ENCODE measurements around the gene LTF. TPM values are rescaled to one million over a fixed set of nuclear protein-coding genes. Genes with fewer than 3 reads are reported as not detected.

Gene LTF
- total and polyA plus RNA-seq, 9 of the 15 experiments (the other 6 are each of a cell fraction or from before 2014, with no cell fraction given): 0.07 TPM; not detected in 8

DNA sequence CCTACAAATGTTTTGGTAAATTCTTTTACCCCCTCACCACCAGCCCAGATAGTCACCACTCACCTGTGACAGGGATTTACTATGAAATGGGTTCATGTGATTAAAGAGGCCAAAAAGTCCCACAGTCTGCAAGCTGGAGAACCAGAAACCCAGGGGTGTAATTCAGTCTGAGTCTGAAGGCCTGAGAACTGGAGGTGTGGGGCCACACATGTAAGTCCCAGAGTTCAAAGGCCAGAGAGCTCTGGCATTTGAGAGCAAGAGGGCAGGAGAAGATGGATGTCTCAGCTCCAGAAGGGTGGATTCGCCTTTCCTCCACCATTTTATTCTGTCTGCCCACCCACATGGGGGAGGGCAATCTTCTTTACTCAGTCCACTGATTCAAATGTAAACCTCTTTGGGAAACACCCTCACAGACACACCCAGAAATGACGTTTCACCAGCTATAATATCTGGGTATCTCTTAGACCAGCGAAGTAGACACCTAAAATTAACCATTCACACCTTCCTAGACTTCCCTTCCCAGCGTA lies 45.0 kb upstream of the LTF start (continued):
- TF ChIP-seq, protein P1, sequence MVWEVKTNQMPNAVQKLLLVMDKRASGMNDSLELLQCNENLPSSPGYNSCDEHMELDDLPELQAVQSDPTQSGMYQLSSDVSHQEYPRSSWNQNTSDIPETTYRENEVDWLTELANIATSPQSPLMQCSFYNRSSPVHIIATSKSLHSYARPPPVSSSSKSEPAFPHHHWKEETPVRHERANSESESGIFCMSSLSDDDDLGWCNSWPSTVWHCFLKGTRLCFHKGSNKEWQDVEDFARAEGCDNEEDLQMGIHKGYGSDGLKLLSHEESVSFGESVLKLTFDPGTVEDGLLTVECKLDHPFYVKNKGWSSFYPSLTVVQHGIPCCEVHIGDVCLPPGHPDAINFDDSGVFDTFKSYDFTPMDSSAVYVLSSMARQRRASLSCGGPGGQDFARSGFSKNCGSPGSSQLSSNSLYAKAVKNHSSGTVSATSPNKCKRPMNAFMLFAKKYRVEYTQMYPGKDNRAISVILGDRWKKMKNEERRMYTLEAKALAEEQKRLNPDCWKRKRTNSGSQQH (CRISPR knock-in tag; IDR thresholded peaks at IDR 0.05): no peak
- no peak for TF ChIP-seq SMAD1 (IDR thresholded peaks at IDR 0.05; ENCODE audit: low read depth, low read length, partially characterized antibody)
- peak in 1 of 3 experiments; percentile 63 for TF ChIP-seq YY1 (IDR thresholded peaks at IDR 0.05; ENCODE audit: borderline replicate concordance in 1 of 3, control insufficient read depth in 1 of 3, extremely low read depth in 1 of 3, insufficient read depth in 3 of 3, insufficient read length in 1 of 3, insufficient replicate concordance in 2 of 3, low read depth in 1 of 3, low read length in 2 of 3)
- TF ChIP-seq ESRRA (IDR thresholded peaks at IDR 0.05; ENCODE audit: borderline replicate concordance, low read depth): no peak
- TF ChIP-seq TARDBP (IDR thresholded peaks at IDR 0.05): no peak
- TF ChIP-seq CHCHD3 (CRISPR knock-in tag; IDR thresholded peaks at IDR 0.05): no peak
- no peak for TF ChIP-seq ZNF583 (CRISPR knock-in tag; IDR thresholded peaks at IDR 0.05)
- TF ChIP-seq EGR1 (conservative IDR thresholded peaks at IDR 0.05): peak; percentile 54
- TF ChIP-seq PTTG1 (tag; IDR thresholded peaks at IDR 0.05; ENCODE audit: low read depth): 0 out of 2 replicates have a peak, but pooled peaks have one; percentile 5
- peak; percentile 54 for TF ChIP-seq CCNT2 (IDR thresholded peaks at IDR 0.05; ENCODE audit: borderline replicate concordance, extremely low read depth, insufficient read length, low read depth, low read length)
- no peak for TF ChIP-seq HMG20A (CRISPR knock-in tag; conservative IDR thresholded peaks at IDR 0.05)
- peak; percentile 45 for TF ChIP-seq CHD1 (IDR thresholded peaks at IDR 0.05; ENCODE audit: low read length)
- TF ChIP-seq FOSL1 (tag; conservative IDR thresholded peaks at IDR 0.05): peak; percentile 9; the same call in 1 of the 2 replicates
- TF ChIP-seq, protein P2, sequence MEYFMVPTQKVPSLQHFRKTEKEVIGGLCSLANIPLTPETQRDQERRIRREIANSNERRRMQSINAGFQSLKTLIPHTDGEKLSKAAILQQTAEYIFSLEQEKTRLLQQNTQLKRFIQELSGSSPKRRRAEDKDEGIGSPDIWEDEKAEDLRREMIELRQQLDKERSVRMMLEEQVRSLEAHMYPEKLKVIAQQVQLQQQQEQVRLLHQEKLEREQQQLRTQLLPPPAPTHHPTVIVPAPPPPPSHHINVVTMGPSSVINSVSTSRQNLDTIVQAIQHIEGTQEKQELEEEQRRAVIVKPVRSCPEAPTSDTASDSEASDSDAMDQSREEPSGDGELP (CRISPR knock-in tag; IDR thresholded peaks at IDR 0.05; ENCODE audit: borderline replicate concordance): no peak
- TF ChIP-seq MAX (CRISPR knock-in tag; IDR thresholded peaks at IDR 0.05): no peak
- TF ChIP-seq MLX (CRISPR knock-in tag; conservative IDR thresholded peaks at IDR 0.05): peak in 1 of 2 experiments; percentile 12; a peak in 1 of 4 replicates
- no peak for TF ChIP-seq ZNF707 (CRISPR knock-in tag; conservative IDR thresholded peaks at IDR 0.05)
- TF ChIP-seq LCOR (CRISPR knock-in tag; IDR thresholded peaks at IDR 0.05): 0 out of 2 replicates have a peak, but pooled peaks have one; percentile 16
- TF ChIP-seq STAT5A (IDR thresholded peaks at IDR 0.05; ENCODE audit: borderline replicate concordance, low read length): 0 out of 2 replicates have a peak, but pooled peaks have one; percentile 19
- no peak for TF ChIP-seq ZBTB34 (CRISPR knock-in tag; IDR thresholded peaks at IDR 0.05)
- TF ChIP-seq SRSF9 (IDR thresholded peaks at IDR 0.05; ENCODE audit: borderline replicate concordance, low read depth, low read length): no peak
- 0 out of 2 replicates have a peak, but pooled peaks have one; percentile 1 for TF ChIP-seq ZNF79 (CRISPR knock-in tag; IDR thresholded peaks at IDR 0.05; ENCODE audit: low read depth)

All from K562 (cell line).